GM13976 (cell line): ENCODE results near the gene KLK8.
"Not testable (repeated sequence)": the region's sequence is repeated elsewhere in the genome, so short reads cannot be mapped to it uniquely, and the experiment has no call there.

Experiments used
- DNase-seq: peaks from one replicate; pipeline ENCODE4 v3.0.0; 2012; ENCODE audit warnings: low spot score
- CTCF ChIP-seq: IDR thresholded peaks from 2 replicates; pipeline ENCODE4 v1.5.1; 2012; ENCODE audit warnings: borderline replicate concordance, mild to moderate bottlenecking; ENCODE audit not compliant: insufficient read depth; ENCODE audit errors: extremely low read depth, missing control alignments, control extremely low read depth
- in situ Hi-C: fragments of 300-500 bp; cut with MboI; formaldehyde crosslinking; loops from one replicate; pipeline ENCODE4 v1.12.0; 2022; ENCODE audit warnings: low sequenced_read_pairs, mixed read lengths, inconsistent platforms; ENCODE audit not compliant: unreplicated experiment

KLK8 gene

GRCh38 chr19:50994129-50994528 lies 7.3 kb downstream of the KLK8 start:
- in situ Hi-C loops: no loop called here
- no peak for TF ChIP-seq CTCF
- no peak for DNase-seq

- in situ Hi-C loops: no loop called here
- no peak for TF ChIP-seq CTCF
- DNase-seq: no peak
Measured at GRCh38 chr19:50992666-50993035, 8.8 kb downstream of the KLK8 start.

GRCh38 chr19:50984416-50984815 lies 17.0 kb downstream of the KLK8 start:
- in situ Hi-C loops: not testable (repeated sequence)

GRCh38 chr19:50983625-50984292 lies 17.6 kb downstream of the KLK8 start, which contains the start of gene KLK7:
Gene KLK7, minus strand, starts transcription at chr19:50983917. Its CDS starts 1,518 bp downstream, at chr19:50982399.
- TF ChIP-seq CTCF: no peak
- no peak for DNase-seq
- in situ Hi-C loops: no loop called here

More at GRCh38 chr19:50984416-50984815, 17.0 kb downstream of the KLK8 start:
- not testable (repeated sequence) for DNase-seq

GRCh38 chr19:50982186-50982585 lies 19.2 kb downstream of the KLK8 start:
- in situ Hi-C loops: no loop called here
- TF ChIP-seq CTCF: no peak

GRCh38 chr19:50981587-50982146 lies 19.7 kb downstream of the KLK8 start:
- no peak for DNase-seq
- TF ChIP-seq CTCF: no peak
- in situ Hi-C loops: no loop called here

More at GRCh38 chr19:50982186-50982585, 19.2 kb downstream of the KLK8 start:
- DNase-seq: no peak

GRCh38 chr19:50980208-50980607 lies 21.2 kb downstream of the KLK8 start:
- no peak for TF ChIP-seq CTCF
- in situ Hi-C loops: no loop called here
- no peak for DNase-seq
